Lower lobe of right lung (tissue), 2 donors: ENCODE data around the gene CCDC134. TPM values are rescaled to one million over a fixed set of nuclear protein-coding genes. Genes with fewer than 3 reads are reported as not detected.

Experiments
- ATAC-seq, 2 donors: fragments of 200-7000 bp; cut with Tn5 transposase; one replicate each; pipeline ENCODE4 v1.9.1; 2020 to 2022; ENCODE audit warnings: mild to moderate bottlenecking in 2 of 2, moderate library complexity in 2 of 2
- DNase-seq: peaks from one replicate; pipeline ENCODE4 v3.0.0-alpha.2; 2020
- H3K27ac ChIP-seq: fragments of 200-600 bp; one replicate; pipeline ENCODE4 v1.8.0; 2022
- H3K27me3 ChIP-seq: fragments of 200-600 bp; one replicate; pipeline ENCODE4 v1.8.0; 2022; ENCODE audit warnings: low read depth
- H3K36me3 ChIP-seq: fragments of 200-600 bp; one replicate; pipeline ENCODE4 v1.8.0; 2022; ENCODE audit warnings: mild to moderate bottlenecking
- H3K4me1 ChIP-seq: fragments of 200-600 bp; one replicate; pipeline ENCODE4 v1.8.0; 2022
- H3K4me3 ChIP-seq: fragments of 200-600 bp; one replicate; pipeline ENCODE4 v1.8.0; 2022; ENCODE audit warnings: mild to moderate bottlenecking
- H3K9me3 ChIP-seq: fragments of 200-600 bp; one replicate; pipeline ENCODE4 v1.8.0; 2022
- intact Hi-C: fragments of 100-400 bp; cut with DNase I; formaldehyde crosslinking; loops from one replicate; pipeline ENCODE4 v1.11.0; 2022
- total RNA-seq: library from RNA; stranded (reverse); fragmentation: NEBNext Ultra II Directional; extraction: Animal tissue kit (Norgen Biotek cat#: 25700); gene quantifications from one replicate; pipeline ENCODE4 v1.2.1, GENCODE V29; 2021
- TF ChIP-seq, protein P1 (sequence below): fragments of 200-600 bp; IDR thresholded peaks from one replicate; pipeline ENCODE4 v1.8.0; 2022; ENCODE audit warnings: antibody characterized with exemption, mild to moderate bottlenecking
- donor health status: DM: no; HTN: yes; CAD: no; lungs with severe emphysema.

The CCDC134 gene
- total RNA-seq, 1 donor from 2014 or later: 7.9 TPM

DNA sequence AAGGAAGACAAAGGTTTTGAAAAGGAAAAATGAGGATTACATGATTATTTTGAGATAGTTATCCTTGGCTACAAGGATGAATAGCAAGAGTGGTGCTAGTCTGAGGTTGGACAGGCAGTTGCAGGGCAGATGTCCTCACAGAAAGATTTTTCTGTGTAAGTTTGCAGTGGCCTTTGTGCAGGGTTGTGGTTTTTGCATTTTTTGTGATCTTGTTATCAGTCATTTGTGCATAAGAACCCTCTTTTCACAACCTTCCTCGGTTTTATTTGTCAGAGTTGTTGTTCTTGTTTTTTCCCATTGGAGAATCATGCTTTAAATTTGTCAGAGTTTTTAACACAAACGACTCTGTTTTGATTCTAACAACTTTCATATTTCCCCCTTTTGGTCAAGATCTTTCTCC, 1.4 kb downstream of the CCDC134 start:
- no peaks in the 10 kb centered on the region for H3K27me3 ChIP-seq
- H3K9me3 ChIP-seq: no peaks in the 10 kb centered on the region
- peak overlapping the region; percentile 96 for H3K4me3 ChIP-seq
- no peak for ATAC-seq
- H3K27ac ChIP-seq: no peak overlapping the region
- intact Hi-C loops: no loop called here
- H3K36me3 ChIP-seq: no peaks in the 10 kb centered on the region
- peaks cover 21% of the 10 kb centered on the region for H3K4me1 ChIP-seq
- TF ChIP-seq, protein P1, sequence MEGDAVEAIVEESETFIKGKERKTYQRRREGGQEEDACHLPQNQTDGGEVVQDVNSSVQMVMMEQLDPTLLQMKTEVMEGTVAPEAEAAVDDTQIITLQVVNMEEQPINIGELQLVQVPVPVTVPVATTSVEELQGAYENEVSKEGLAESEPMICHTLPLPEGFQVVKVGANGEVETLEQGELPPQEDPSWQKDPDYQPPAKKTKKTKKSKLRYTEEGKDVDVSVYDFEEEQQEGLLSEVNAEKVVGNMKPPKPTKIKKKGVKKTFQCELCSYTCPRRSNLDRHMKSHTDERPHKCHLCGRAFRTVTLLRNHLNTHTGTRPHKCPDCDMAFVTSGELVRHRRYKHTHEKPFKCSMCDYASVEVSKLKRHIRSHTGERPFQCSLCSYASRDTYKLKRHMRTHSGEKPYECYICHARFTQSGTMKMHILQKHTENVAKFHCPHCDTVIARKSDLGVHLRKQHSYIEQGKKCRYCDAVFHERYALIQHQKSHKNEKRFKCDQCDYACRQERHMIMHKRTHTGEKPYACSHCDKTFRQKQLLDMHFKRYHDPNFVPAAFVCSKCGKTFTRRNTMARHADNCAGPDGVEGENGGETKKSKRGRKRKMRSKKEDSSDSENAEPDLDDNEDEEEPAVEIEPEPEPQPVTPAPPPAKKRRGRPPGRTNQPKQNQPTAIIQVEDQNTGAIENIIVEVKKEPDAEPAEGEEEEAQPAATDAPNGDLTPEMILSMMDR: no peak
- no peak for DNase-seq

DNA sequence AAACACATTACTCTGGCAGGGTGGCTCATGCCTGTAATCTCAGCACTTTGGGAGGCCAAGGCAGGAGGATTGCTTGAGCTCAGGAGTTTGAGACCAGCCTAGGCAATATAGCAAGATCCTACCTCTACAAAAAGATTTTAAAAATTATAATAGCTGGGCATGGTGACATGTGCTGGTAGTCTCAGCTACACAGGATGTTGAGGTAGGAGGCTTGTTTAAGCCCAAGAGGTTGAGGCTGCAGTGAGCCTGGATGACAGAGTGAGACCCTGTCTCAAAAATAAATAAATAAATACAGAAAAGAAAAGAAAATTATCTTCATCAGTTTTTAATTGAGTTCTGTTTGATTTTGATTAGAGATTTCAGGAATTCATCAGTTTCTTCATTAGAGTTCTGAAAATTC, 5.2 kb downstream of the CCDC134 start:
- intact Hi-C loops: no loop called here
- H3K9me3 ChIP-seq: no peaks in the 10 kb centered on the region
- TF ChIP-seq, protein P1: no peak
- H3K27ac ChIP-seq: no peak overlapping the region
- DNase-seq: no peak
- no peak overlapping the region for H3K4me3 ChIP-seq
- no peaks in the 10 kb centered on the region for H3K27me3 ChIP-seq
- peaks cover 14% of the 10 kb centered on the region for H3K4me1 ChIP-seq
- ATAC-seq: no peak
- H3K36me3 ChIP-seq: peaks cover 13% of the 10 kb centered on the region

DNA sequence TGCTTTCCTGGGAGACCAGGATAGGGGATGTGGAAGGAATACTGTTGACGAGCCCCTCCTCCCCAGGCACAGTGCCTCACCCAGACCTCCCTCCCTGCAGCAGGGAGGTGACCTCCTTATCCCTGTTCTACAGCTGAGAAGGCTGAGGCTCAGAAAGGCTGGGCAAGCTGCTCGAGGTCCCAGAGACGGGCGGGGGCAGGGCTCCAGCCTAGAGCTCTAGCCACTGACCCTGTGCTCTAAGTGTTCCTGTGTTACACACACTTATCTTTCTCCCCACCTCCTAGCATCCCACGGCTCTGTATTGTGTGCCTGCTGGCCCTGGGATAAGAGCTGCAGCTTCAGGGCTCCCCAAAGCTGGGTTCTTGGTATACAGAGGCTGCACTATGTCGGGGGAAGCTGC, 7.9 kb downstream of the CCDC134 start:
- ATAC-seq (no peak), DNase-seq (no peak)
- intact Hi-C loops: no loop called here
- Histone ChIP-seq H3K4me3 (no peak overlapping the region), H3K27me3 (no peaks in the 10 kb centered on the region), H3K27ac (no peak overlapping the region), H3K9me3 (no peaks in the 10 kb centered on the region), H3K36me3 (peaks cover 18% of the 10 kb centered on the region), H3K4me1 (no peaks in the 10 kb centered on the region)
- TF ChIP-seq, protein P1: no peak

DNA sequence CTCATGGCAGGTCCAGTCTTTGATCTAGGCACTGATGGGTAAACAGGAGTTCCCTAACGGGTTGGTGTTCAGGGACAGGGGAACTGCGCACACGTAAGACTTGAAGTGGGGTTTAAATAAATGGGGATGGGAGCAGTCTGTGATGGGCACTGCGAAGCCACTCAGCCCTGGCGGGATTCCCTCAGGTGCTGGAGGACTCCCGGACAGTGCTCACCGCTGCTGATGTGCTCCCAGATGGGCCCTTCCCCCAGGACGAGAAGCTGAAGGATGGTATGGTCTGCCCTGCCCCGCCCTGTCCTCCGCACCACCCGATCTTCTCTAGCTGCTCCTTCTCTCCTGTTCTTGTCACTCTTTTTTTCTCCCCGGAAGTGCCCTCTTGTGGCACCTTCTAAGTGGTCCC, 9.5 kb downstream of the CCDC134 start:
- Histone ChIP-seq H3K4me1 (no peaks in the 10 kb centered on the region), H3K36me3 (peaks cover 24% of the 10 kb centered on the region), H3K27ac (no peak overlapping the region), H3K9me3 (no peaks in the 10 kb centered on the region), H3K27me3 (no peaks in the 10 kb centered on the region), H3K4me3 (no peak overlapping the region)
- intact Hi-C loops: no loop called here
- DNase-seq: no peak
- ATAC-seq: no peak
- TF ChIP-seq, protein P1: no peak

DNA sequence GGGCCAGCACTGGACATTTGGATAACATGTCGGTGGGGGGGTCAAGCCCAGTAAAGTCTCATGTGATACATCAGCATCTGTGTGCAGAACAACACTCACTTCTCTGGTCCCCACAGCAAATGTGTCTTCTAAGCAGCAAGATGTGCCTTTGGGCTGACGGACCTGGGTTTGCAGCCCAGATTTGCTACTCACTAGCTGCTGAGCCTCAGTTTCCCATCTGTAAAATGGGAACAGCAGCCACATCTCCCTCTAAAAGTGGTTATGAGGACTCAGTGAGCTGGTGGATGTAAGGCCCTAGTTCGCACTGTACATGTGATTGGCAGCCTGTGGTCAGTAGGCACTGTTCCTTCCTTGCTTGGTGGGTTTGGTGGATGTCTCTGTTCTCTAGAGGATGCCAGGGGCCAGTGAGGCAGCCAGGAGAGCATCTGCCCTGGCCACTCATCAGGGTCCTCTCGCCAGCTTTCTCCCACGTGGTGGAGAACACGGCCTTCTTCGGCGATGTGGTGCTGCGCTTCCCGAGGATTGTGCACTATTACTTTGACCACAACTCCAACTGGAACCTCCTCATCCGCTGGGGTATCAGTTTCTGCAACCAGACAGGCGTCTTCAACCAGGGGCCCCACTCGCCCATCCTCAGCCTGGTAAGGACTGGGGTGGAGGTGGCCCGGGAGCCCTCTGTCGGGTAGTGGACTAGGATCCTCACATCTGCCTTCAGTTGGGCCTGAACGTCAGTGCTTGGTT, 12.5 kb downstream of the CCDC134 start:
- DNase-seq: no peak
- TF ChIP-seq, protein P1: no peak
- no peak overlapping the region for H3K27ac ChIP-seq

More for the DNA sequence above, 12.5 kb downstream of the CCDC134 start:
- intact Hi-C loops: no loop called here
- H3K9me3 ChIP-seq: no peaks in the 10 kb centered on the region
- ATAC-seq: no peak
- no peaks in the 10 kb centered on the region for H3K27me3 ChIP-seq
- H3K4me3 ChIP-seq: no peak overlapping the region
- H3K36me3 ChIP-seq: peaks cover 31% of the 10 kb centered on the region
- H3K4me1 ChIP-seq: no peaks in the 10 kb centered on the region
